Measurements from ENCODE around the gene HK3. TPM values are rescaled to one million over a fixed set of nuclear protein-coding genes. Genes with fewer than 3 reads are reported as not detected.

HK3 gene, protein sequence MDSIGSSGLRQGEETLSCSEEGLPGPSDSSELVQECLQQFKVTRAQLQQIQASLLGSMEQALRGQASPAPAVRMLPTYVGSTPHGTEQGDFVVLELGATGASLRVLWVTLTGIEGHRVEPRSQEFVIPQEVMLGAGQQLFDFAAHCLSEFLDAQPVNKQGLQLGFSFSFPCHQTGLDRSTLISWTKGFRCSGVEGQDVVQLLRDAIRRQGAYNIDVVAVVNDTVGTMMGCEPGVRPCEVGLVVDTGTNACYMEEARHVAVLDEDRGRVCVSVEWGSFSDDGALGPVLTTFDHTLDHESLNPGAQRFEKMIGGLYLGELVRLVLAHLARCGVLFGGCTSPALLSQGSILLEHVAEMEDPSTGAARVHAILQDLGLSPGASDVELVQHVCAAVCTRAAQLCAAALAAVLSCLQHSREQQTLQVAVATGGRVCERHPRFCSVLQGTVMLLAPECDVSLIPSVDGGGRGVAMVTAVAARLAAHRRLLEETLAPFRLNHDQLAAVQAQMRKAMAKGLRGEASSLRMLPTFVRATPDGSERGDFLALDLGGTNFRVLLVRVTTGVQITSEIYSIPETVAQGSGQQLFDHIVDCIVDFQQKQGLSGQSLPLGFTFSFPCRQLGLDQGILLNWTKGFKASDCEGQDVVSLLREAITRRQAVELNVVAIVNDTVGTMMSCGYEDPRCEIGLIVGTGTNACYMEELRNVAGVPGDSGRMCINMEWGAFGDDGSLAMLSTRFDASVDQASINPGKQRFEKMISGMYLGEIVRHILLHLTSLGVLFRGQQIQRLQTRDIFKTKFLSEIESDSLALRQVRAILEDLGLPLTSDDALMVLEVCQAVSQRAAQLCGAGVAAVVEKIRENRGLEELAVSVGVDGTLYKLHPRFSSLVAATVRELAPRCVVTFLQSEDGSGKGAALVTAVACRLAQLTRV
- not detected in 2 replicates for total RNA-seq

DNA sequence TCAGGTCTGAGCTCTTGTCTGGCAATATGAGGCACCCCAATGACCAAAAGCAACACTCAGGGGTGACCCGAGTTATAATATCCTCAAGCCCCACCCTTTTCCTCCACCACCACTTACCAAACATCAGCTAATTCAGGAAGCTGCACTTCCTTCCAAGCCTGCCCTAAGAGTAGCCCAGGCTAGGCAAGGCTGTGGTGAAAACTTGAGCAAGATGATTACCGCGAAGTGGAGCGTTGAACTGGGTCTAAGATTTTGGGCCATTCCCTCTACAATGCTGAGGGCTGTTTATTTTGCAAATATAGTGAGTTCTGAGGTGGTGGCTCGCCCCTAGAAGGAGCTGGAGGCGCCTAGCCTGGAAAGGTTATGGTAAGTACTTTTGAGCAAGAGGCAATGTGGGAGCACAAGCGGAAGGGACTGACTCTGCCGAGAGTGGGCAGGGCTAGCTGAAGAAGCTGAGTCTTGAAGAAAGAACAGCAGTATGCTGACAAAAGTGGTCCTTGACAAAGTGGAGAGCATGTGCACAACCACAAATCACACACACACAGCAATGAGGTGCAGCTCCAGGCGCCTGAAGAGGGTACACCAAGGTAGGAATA, at the start of gene HK3:
TSS of gene HK3 (minus strand) at position 51 of the 596 bp plus-strand sequence. CDS start 3,187 bp downstream, outside the sequence.

Other genes starting within 250 kb of the HK3 start
- gene UNC5A, start 88.8 kb downstream of the HK3 start, total RNA-seq, result 0.08 and 0.16 TPM in 2 replicates
- 19.7 and 24.3 TPM in 2 replicates for gene UIMC1, start 107.4 kb upstream of the HK3 start, total RNA-seq
- gene ZNF346, start 123.3 kb upstream of the HK3 start, total RNA-seq, result 5.4 and 13.4 TPM in 2 replicates
- gene FGFR4, start 187.6 kb upstream of the HK3 start, total RNA-seq, result 6.0 and 8.5 TPM in 2 replicates
- 17.9 and 18.1 TPM in 2 replicates for gene NSD1, start 234.4 kb upstream of the HK3 start, total RNA-seq